ENCODE results near the gene GRAP2. TPM values are rescaled to one million over a fixed set of nuclear protein-coding genes. Genes with fewer than 3 reads are reported as not detected.

The GRAP2 gene
- total RNA-seq, 1 experiment from 2014 or later = 0.54 TPM

GRCh38 chr22:39980596-39980995 lies 79.7 kb downstream of the GRAP2 start:
- H3K4me3 ChIP-seq (ENCODE audit: low read depth in 2 of 2, low read length in 2 of 2) = no peak overlapping the region
- intact Hi-C loops (cut with micrococcal nuclease; ENCODE audit: unreplicated experiment) (no loop called here), in situ Hi-C loops (cut with HindIII; ENCODE audit: low pct_unique_long_range_greater_than_20kb, low sequenced_read_pairs) (no loop called here)
- DNase-seq (ENCODE audit: low read depth, low spot score) (no peak), ATAC-seq (no peak)
- H3K27ac ChIP-seq (ENCODE audit: low read length) = no peak overlapping the region
- H3K9me3 ChIP-seq (ENCODE audit: control insufficient read depth, insufficient read depth, low read depth, low read length) = no peaks in the 10 kb centered on the region
- no peaks in the 10 kb centered on the region; the same call in 1 of the 2 replicates for H3K27me3 ChIP-seq (ENCODE audit: control insufficient read depth, insufficient read depth, low read length)
- ChIA-PET CTCF (no interaction called here), POLR2A (no interaction called here)
- no peaks in the 10 kb centered on the region for H3K36me3 ChIP-seq (ENCODE audit: control insufficient read depth, insufficient read depth, low read length)
- BruUV-seq (replicated peaks) = no TSS peak
- no peaks in the 10 kb centered on the region for H3K4me1 ChIP-seq (ENCODE audit: control insufficient read depth, insufficient read depth, low read length)
- TF ChIP-seq REST (IDR thresholded peaks at IDR 0.05; ENCODE audit: insufficient read depth in 1 of 2, low read depth in 2 of 2, low read length in 1 of 2) = no peak

GRCh38 chr22:39983346-39983745 lies 82.5 kb downstream of the GRAP2 start:
- ATAC-seq = no peak
- in situ Hi-C loops (cut with HindIII; ENCODE audit: low pct_unique_long_range_greater_than_20kb, low sequenced_read_pairs) (no loop called here), intact Hi-C loops (cut with micrococcal nuclease; ENCODE audit: unreplicated experiment) (no loop called here)
- H3K27me3 ChIP-seq (ENCODE audit: control insufficient read depth, insufficient read depth, low read length) = no peaks in the 10 kb centered on the region; the same call in 1 of the 2 replicates
- H3K27ac ChIP-seq (ENCODE audit: low read length) = no peak overlapping the region
- no peaks in the 10 kb centered on the region for H3K36me3 ChIP-seq (ENCODE audit: control insufficient read depth, insufficient read depth, low read length)
- H3K4me1 ChIP-seq (ENCODE audit: control insufficient read depth, insufficient read depth, low read length) = no peaks in the 10 kb centered on the region
- no peaks in the 10 kb centered on the region for H3K9me3 ChIP-seq (ENCODE audit: control insufficient read depth, insufficient read depth, low read depth, low read length)
- no peak for DNase-seq (ENCODE audit: low read depth, low spot score)
- no TSS peak for BruUV-seq (replicated peaks)
- ChIA-PET POLR2A (no interaction called here), CTCF (no interaction called here)
- H3K4me3 ChIP-seq (ENCODE audit: low read depth in 2 of 2, low read length in 2 of 2) = no peak overlapping the region
- TF ChIP-seq POLR2AphosphoS5 (IDR thresholded peaks at IDR 0.05; ENCODE audit: low read depth, low read length) = no peak
- TF ChIP-seq TCF7L2 (IDR thresholded peaks at IDR 0.05; ENCODE audit: low read depth, low read length) = no peak
- TF ChIP-seq REST (IDR thresholded peaks at IDR 0.05; ENCODE audit: insufficient read depth in 1 of 2, low read depth in 2 of 2, low read length in 1 of 2) = no peak
- TF ChIP-seq SIN3A (IDR thresholded peaks at IDR 0.05; ENCODE audit: borderline replicate concordance, insufficient read depth, low read depth, low read length) = no peak
- no peak for TF ChIP-seq CTCF (IDR thresholded peaks at IDR 0.05)

All from Panc1 (cell line).